ENCODE measurements around the gene SERTAD3. TPM values are rescaled to one million over a fixed set of nuclear protein-coding genes. Genes with fewer than 3 reads are reported as not detected.
A peak's percentile ranks its signal among the peaks of the same experiment; 100 is the strongest.
"Not testable (repeated sequence)": the region's sequence is repeated elsewhere in the genome, so short reads cannot be mapped to it uniquely, and the experiment has no call there.

Gene SERTAD3
- total RNA-seq, 2 donors from 2014 or later: 5.7 to 10.2 TPM

GRCh38 chr19:40465025-40465556 lies 21.0 kb upstream of the SERTAD3 start:
- H3K36me3 ChIP-seq (replicated peaks in 1 of 2; ENCODE audit: insufficient read depth in 1 of 2, low read depth in 2 of 2): no peaks in the 10 kb centered on the region
- H3K27ac ChIP-seq: peak overlapping the region; percentile 86 to 95 (median 90)
- H3K9me3 ChIP-seq: no peaks in the 10 kb centered on the region
- intact Hi-C loops (cut with DNase I): no loop called here
- WGBS, 2 donors: 13 to 17% methylated on average over 8 to 11 of the region's 11 CpGs
- H3K27me3 ChIP-seq: no peaks in the 10 kb centered on the region
- H3K4me3 ChIP-seq: peak overlapping the region; percentile 23 to 72
- ATAC-seq (peak; percentile 8), DNase-seq (peak in 1 of 4 donors; percentile 73)
- H3K4me1 ChIP-seq: peaks cover 30% of the 10 kb centered on the region
- no peak for TF ChIP-seq CTCF (IDR thresholded peaks at IDR 0.05)
- TF ChIP-seq POLR2A (IDR thresholded peaks at IDR 0.05): no peak

- no peaks in the 10 kb centered on the region for H3K9me3 ChIP-seq
- no peaks in the 10 kb centered on the region for H3K36me3 ChIP-seq (replicated peaks in 1 of 2; ENCODE audit: insufficient read depth in 1 of 2, low read depth in 2 of 2)
- H3K4me3 ChIP-seq: no peak overlapping the region
- DNase-seq: peak; percentile 90 to 94 (median 92)
- intact Hi-C loops (cut with DNase I): no loop called here
- peak; percentile 58 for ATAC-seq
- WGBS, 2 donors: 6 to 25% methylated on average over 11 of the region's 11 CpGs
- peaks cover 30% of the 10 kb centered on the region for H3K4me1 ChIP-seq
- no peaks in the 10 kb centered on the region for H3K27me3 ChIP-seq
- TF ChIP-seq POLR2A (IDR thresholded peaks at IDR 0.05) (peak in 2 of 3 donors; percentile 19 to 30), CTCF (IDR thresholded peaks at IDR 0.05) (peak; percentile 78 to 97 (median 92))
- H3K27ac ChIP-seq: peak overlapping the region; percentile 86 to 95 (median 90)
Observed at GRCh38 chr19:40464059-40465024, 20.2 kb upstream of the SERTAD3 start.

- intact Hi-C loops (cut with DNase I); H3K9me3 ChIP-seq; H3K36me3 ChIP-seq (replicated peaks in 1 of 2; ENCODE audit: insufficient read depth in 1 of 2, low read depth in 2 of 2); ATAC-seq; H3K27me3 ChIP-seq; H3K4me3 ChIP-seq: not testable (repeated sequence)
- DNase-seq: peak; percentile 19 to 53 (median 22)
- Histone ChIP-seq H3K27ac (peak overlapping the region in 3 of 4 donors; percentile 90 to 95 (median 91)), H3K4me1 (peaks cover 30% of the 10 kb centered on the region)
- WGBS, 2 donors: 63 to 70% methylated on average over 12 of the region's 12 CpGs
- peak in 1 of 3 donors; percentile 46 for TF ChIP-seq POLR2A (IDR thresholded peaks at IDR 0.05)
Observed at GRCh38 chr19:40463587-40464037, 19.5 kb upstream of the SERTAD3 start.

- Histone ChIP-seq H3K27me3 (no peaks in the 10 kb centered on the region), H3K27ac (peak overlapping the region in 1 of 4 donors; percentile 41), H3K4me3 (no peak overlapping the region), H3K36me3 (replicated peaks in 1 of 2; ENCODE audit: insufficient read depth in 1 of 2, low read depth in 2 of 2) (peaks cover 0 to 2% of the 10 kb centered on the region in 2 donors), H3K4me1 (peaks cover 25% of the 10 kb centered on the region), H3K9me3 (no peaks in the 10 kb centered on the region)
- WGBS, 2 donors: 59 to 82% methylated on average over 7 of the region's 7 CpGs
- ATAC-seq: no peak
- TF ChIP-seq POLR2A (IDR thresholded peaks at IDR 0.05) (no peak), CTCF (IDR thresholded peaks at IDR 0.05) (no peak)
- intact Hi-C loops (cut with DNase I): no loop called here
- DNase-seq: peak in 1 of 4 donors; percentile 63
Observed at GRCh38 chr19:40461669-40462221, 17.6 kb upstream of the SERTAD3 start.

- 79 to 82% methylated on average over 3 of the region's 3 CpGs for WGBS, 2 donors
- no peak for ATAC-seq
- TF ChIP-seq POLR2A (IDR thresholded peaks at IDR 0.05) (no peak), CTCF (IDR thresholded peaks at IDR 0.05) (no peak)
- no peaks in the 10 kb centered on the region for H3K27me3 ChIP-seq
- no peak overlapping the region for H3K27ac ChIP-seq
- H3K4me1 ChIP-seq: peaks cover 17% of the 10 kb centered on the region
- intact Hi-C loops (cut with DNase I): no loop called here
- no peak for DNase-seq
- peaks cover 0 to 2% of the 10 kb centered on the region in 2 donors for H3K36me3 ChIP-seq (replicated peaks in 1 of 2; ENCODE audit: insufficient read depth in 1 of 2, low read depth in 2 of 2)
- no peak overlapping the region for H3K4me3 ChIP-seq
- H3K9me3 ChIP-seq: no peaks in the 10 kb centered on the region
Observed at GRCh38 chr19:40460185-40460584, 16.1 kb upstream of the SERTAD3 start.

Data from body of pancreas (tissue), 4 donors.